Measurements from ENCODE around the gene SLIT1.
A peak's percentile ranks its signal among the peaks of the same experiment; 100 is the strongest.

The SLIT1 gene

GRCh38 chr10:97200616-97201015 is 14.9 kb upstream of the SLIT1 start:
- no peak for DNase-seq (ENCODE audit: low read depth)

GRCh38 chr10:97199152-97199551 is 13.4 kb upstream of the SLIT1 start:
- no peak for DNase-seq (ENCODE audit: low read depth)

GRCh38 chr10:97197030-97197500 is 11.3 kb upstream of the SLIT1 start:
- DNase-seq (ENCODE audit: low read depth): no peak

GRCh38 chr10:97196223-97197029 is 10.7 kb upstream of the SLIT1 start:
- DNase-seq (ENCODE audit: low read depth): peak; percentile 37

GRCh38 chr10:97195706-97196222 is 10.0 kb upstream of the SLIT1 start:
- no peak for DNase-seq (ENCODE audit: low read depth)

GRCh38 chr10:97192952-97193435 is 7.2 kb upstream of the SLIT1 start:
- no peak for DNase-seq (ENCODE audit: low read depth)

GRCh38 chr10:97190450-97190849 is 4.7 kb upstream of the SLIT1 start:
- no peak for DNase-seq (ENCODE audit: low read depth)

GRCh38 chr10:97188261-97188711 is 2.5 kb upstream of the SLIT1 start:
- no peak for DNase-seq (ENCODE audit: low read depth)

- DNase-seq (ENCODE audit: low read depth): no peak
Measured at GRCh38 chr10:97186911-97187310, 1.2 kb upstream of the SLIT1 start.

GRCh38 chr10:97184971-97185325 is 811 bp downstream of the SLIT1 start:
- DNase-seq (ENCODE audit: low read depth): no peak

- DNase-seq (ENCODE audit: low read depth): no peak
Measured at GRCh38 chr10:97183314-97183713, 2.4 kb downstream of the SLIT1 start.

- DNase-seq (ENCODE audit: low read depth): no peak
Measured at GRCh38 chr10:97182288-97182990, 3.3 kb downstream of the SLIT1 start.

GRCh38 chr10:97180986-97181385 is 4.8 kb downstream of the SLIT1 start:
- DNase-seq (ENCODE audit: low read depth): no peak

- no peak for DNase-seq (ENCODE audit: low read depth)
Measured at GRCh38 chr10:97180363-97180755, 5.4 kb downstream of the SLIT1 start.

GRCh38 chr10:97179731-97180362 is 5.9 kb downstream of the SLIT1 start:
- no peak for DNase-seq (ENCODE audit: low read depth)

GRCh38 chr10:97179311-97179710 is 6.4 kb downstream of the SLIT1 start:
- no peak for DNase-seq (ENCODE audit: low read depth)

GRCh38 chr10:97178074-97178473 is 7.7 kb downstream of the SLIT1 start:
- no peak for DNase-seq (ENCODE audit: low read depth)

- no peak for DNase-seq (ENCODE audit: low read depth)
Measured at GRCh38 chr10:97176226-97176625, 9.5 kb downstream of the SLIT1 start.

- DNase-seq (ENCODE audit: low read depth): no peak
Measured at GRCh38 chr10:97175586-97175985, 10.2 kb downstream of the SLIT1 start.

- no peak for DNase-seq (ENCODE audit: low read depth)
Measured at GRCh38 chr10:97174941-97175340, 10.8 kb downstream of the SLIT1 start.

GRCh38 chr10:97174276-97174775 is 11.4 kb downstream of the SLIT1 start:
- no peak for DNase-seq (ENCODE audit: low read depth)

GRCh38 chr10:97173036-97173435 is 12.7 kb downstream of the SLIT1 start:
- DNase-seq (ENCODE audit: low read depth): no peak
